NT2/D1 (cell line): ENCODE results near the gene RPS24.

ENCODE experiments used
- DNase-seq: peaks from one replicate; pipeline ENCODE4 v3.0.0-alpha.2; 2011; ENCODE audit warnings: low read depth, low spot score
- H3K27me3 ChIP-seq: 2 replicates; pipeline ENCODE4 v1.6.0; 2011; ENCODE audit warnings: mild to moderate bottlenecking; ENCODE audit not compliant: insufficient read length, insufficient read depth
- H3K36me3 ChIP-seq: 2 replicates; pipeline ENCODE4 v1.6.1; 2011; ENCODE audit warnings: mild to moderate bottlenecking, low read length, mixed read lengths; ENCODE audit not compliant: insufficient read depth, insufficient read length
- H3K4me1 ChIP-seq: 2 replicates; pipeline ENCODE4 v1.5.1; 2011; ENCODE audit not compliant: insufficient read depth, insufficient read length
- H3K4me3 ChIP-seq: 2 replicates; pipeline ENCODE4 v1.5.1; 2011; ENCODE audit warnings: low read depth; ENCODE audit not compliant: insufficient read length
- H3K9ac ChIP-seq: 2 replicates; pipeline ENCODE4 v1.6.0; 2011; ENCODE audit warnings: low read depth; ENCODE audit not compliant: insufficient read length
- H3K9me3 ChIP-seq: 2 replicates; pipeline ENCODE4 v1.5.1; 2011; ENCODE audit warnings: mild to moderate bottlenecking, low read length; ENCODE audit not compliant: insufficient read depth
- SUZ12 ChIP-seq: IDR thresholded peaks from 2 replicates; pipeline ENCODE4 v1.6.1; 2011; ENCODE audit not compliant: insufficient read length, insufficient read depth; ENCODE audit errors: extremely low read depth
- YY1 ChIP-seq: IDR thresholded peaks from 2 replicates; pipeline ENCODE4 v1.6.1; 2011; ENCODE audit not compliant: insufficient read length, insufficient read depth
- ZNF274 ChIP-seq: IDR thresholded peaks from 2 replicates; pipeline ENCODE4 v1.6.1; 2011; ENCODE audit warnings: mild to moderate bottlenecking, low read depth, low read length

The RPS24 gene

GRCh38 chr10:78044179-78044578 lies 10.5 kb downstream of the RPS24 start:
- H3K4me1 ChIP-seq = peaks cover 13% of the 10 kb centered on the region

DNA sequence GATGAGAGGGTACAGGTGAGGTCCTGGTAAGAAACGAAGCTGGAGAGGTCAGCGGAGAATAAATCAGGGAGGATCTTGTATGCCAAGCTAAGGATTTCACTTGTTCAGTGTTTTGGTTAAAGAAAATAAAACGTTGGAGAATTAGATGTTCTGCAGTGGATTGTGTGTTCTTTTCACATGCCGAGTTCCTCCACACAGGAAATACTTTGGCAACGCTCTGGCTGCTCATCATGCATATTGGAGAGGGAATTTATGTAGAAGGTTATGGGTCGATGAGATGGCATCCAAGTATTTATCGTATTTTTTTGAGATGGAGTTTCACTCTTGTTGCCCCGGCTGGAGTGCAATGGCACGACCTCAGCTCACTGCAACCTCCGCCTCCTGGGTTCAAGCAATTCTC lies 11.0 kb downstream of the RPS24 start:
- Histone ChIP-seq H3K4me3 (no peak overlapping the region), H3K9ac (no peak overlapping the region), H3K27me3 (no peaks in the 10 kb centered on the region), H3K36me3 (peaks cover 47% of the 10 kb centered on the region), H3K4me1 (peaks cover 11% of the 10 kb centered on the region), H3K9me3 (no peaks in the 10 kb centered on the region)
- no peak for DNase-seq
- TF ChIP-seq YY1 = no peak
- TF ChIP-seq SUZ12 = no peak
- no peak for TF ChIP-seq ZNF274

More at GRCh38 chr10:78044179-78044578, 10.5 kb downstream of the RPS24 start:
- Histone ChIP-seq H3K4me3 (no peak overlapping the region), H3K36me3 (peaks cover 47% of the 10 kb centered on the region), H3K27me3 (no peaks in the 10 kb centered on the region), H3K9ac (no peak overlapping the region), H3K9me3 (no peaks in the 10 kb centered on the region)
- TF ChIP-seq SUZ12 = no peak
- no peak for TF ChIP-seq ZNF274
- no peak for TF ChIP-seq YY1
- no peak for DNase-seq

GRCh38 chr10:78045237-78045636 lies 11.6 kb downstream of the RPS24 start:
- Histone ChIP-seq H3K27me3 (no peaks in the 10 kb centered on the region), H3K36me3 (peaks cover 42% of the 10 kb centered on the region), H3K9me3 (no peaks in the 10 kb centered on the region), H3K4me1 (peaks cover 10% of the 10 kb centered on the region), H3K9ac (no peak overlapping the region), H3K4me3 (no peak overlapping the region)
- DNase-seq = no peak
- TF ChIP-seq ZNF274 (no peak), SUZ12 (no peak), YY1 (no peak)

DNA sequence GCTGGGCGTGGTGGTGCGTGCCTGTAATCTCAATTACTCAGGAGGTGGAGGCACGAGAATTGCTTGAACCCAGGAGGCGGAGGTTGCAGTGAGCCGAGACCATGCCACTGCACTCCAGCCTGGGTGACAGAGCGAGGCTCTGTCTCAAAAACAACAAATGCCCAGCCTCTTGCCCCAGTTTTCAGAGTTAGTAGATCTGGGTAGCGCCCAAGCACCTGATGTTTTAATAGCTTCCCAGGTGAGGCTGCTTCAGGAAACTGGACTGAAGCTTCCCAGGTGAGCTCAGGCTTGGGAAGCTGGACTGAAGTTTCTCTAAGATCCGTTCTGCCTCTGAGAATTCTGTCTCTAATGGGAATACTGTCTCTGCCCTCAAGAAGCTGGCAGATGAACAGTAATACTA lies 12.2 kb downstream of the RPS24 start:
- Histone ChIP-seq H3K27me3 (no peaks in the 10 kb centered on the region), H3K9me3 (no peaks in the 10 kb centered on the region), H3K9ac (no peak overlapping the region), H3K4me3 (no peak overlapping the region), H3K4me1 (peaks cover 10% of the 10 kb centered on the region), H3K36me3 (peaks cover 36% of the 10 kb centered on the region)
- TF ChIP-seq ZNF274 = no peak
- no peak for TF ChIP-seq SUZ12
- no peak for TF ChIP-seq YY1
- no peak for DNase-seq

GRCh38 chr10:78046711-78047269 lies 13.1 kb downstream of the RPS24 start:
- no peaks in the 10 kb centered on the region for H3K9me3 ChIP-seq
- no peak overlapping the region for H3K9ac ChIP-seq
- H3K4me3 ChIP-seq = no peak overlapping the region
- TF ChIP-seq SUZ12 (no peak), ZNF274 (no peak), YY1 (no peak)
- DNase-seq = no peak
- peaks cover 27% of the 10 kb centered on the region for H3K36me3 ChIP-seq
- no peaks in the 10 kb centered on the region for H3K27me3 ChIP-seq
- peaks cover 3% of the 10 kb centered on the region for H3K4me1 ChIP-seq

- peak overlapping the region; percentile 47 for H3K9ac ChIP-seq
- TF ChIP-seq YY1 = no peak
- TF ChIP-seq ZNF274 = no peak
- no peak for TF ChIP-seq SUZ12
- no peaks in the 10 kb centered on the region for H3K27me3 ChIP-seq
- DNase-seq = peak; percentile 78
- peaks cover 3% of the 10 kb centered on the region for H3K4me1 ChIP-seq
- H3K9me3 ChIP-seq = no peaks in the 10 kb centered on the region
- H3K4me3 ChIP-seq = no peak overlapping the region
- H3K36me3 ChIP-seq = peaks cover 20% of the 10 kb centered on the region
Observed at GRCh38 chr10:78047314-78047891, 13.7 kb downstream of the RPS24 start.

DNA sequence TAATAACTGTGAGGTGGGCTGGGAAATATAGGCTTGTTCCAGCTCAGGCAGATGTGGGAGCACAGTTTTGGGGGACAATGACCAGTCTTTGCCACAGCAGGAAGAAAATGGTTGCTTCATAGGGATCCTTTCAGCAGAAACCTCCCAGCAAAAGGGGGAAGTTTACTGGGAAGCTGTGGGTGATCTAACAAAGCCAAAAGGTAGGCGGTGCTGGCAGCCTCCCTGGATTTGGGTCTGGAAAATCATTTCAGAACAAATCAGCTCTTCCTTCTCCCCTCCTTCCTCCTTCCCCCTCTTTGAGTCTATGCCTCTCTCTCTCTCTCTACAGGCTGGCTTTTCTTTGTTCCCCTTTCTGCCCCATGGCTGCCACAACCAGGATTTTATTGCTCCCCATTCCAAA lies 16.2 kb downstream of the RPS24 start:
- no peak for DNase-seq
- Histone ChIP-seq H3K36me3 (peaks cover 11% of the 10 kb centered on the region), H3K27me3 (no peaks in the 10 kb centered on the region), H3K4me1 (peaks cover 3% of the 10 kb centered on the region), H3K9me3 (no peaks in the 10 kb centered on the region), H3K4me3 (no peak overlapping the region), H3K9ac (no peak overlapping the region)
- no peak for TF ChIP-seq ZNF274
- TF ChIP-seq YY1 = no peak
- no peak for TF ChIP-seq SUZ12
